DND-41 (cell line): ENCODE measurements around the gene RTN4RL1.

Experiments
- EZH2 ChIP-seq: IDR thresholded peaks from 3 replicates; pipeline ENCODE4 v1.6.1; 2012; ENCODE audit warnings: borderline replicate concordance, low read depth, mild to moderate bottlenecking, moderate library complexity, low read length, inconsistent platforms; ENCODE audit not compliant: severe bottlenecking
- TF ChIP-seq, protein P1 (sequence below): IDR thresholded peaks from 2 replicates; pipeline ENCODE4 v1.5.1; 2012; ENCODE audit warnings: borderline replicate concordance, low read length, moderate library complexity, mild to moderate bottlenecking; ENCODE audit not compliant: poor library complexity, severe bottlenecking; ENCODE audit errors: extremely low read depth

DNA sequence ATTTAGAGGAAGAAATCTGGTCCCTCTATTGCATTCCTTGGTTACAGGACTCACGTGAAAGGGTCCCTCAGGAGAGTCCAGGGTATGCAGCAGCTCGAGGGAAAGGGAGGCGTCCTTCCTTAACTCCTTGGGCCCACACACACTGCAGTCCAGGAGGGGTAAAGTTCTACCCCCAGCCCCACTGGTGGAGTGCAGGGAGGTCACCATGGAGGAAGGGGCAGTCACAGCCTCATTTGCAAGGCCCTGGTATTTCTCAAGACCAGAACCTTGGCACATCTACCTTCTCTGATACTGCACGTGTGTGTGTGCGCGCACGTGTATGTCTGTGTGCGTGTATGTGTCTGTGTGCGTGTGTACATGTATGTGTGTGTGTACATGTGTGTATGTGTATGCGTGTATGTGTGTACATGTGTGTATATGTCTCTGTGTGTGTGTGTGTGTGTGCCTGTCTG, 40.8 kb upstream of the RTN4RL1 start:
- TF ChIP-seq, protein P1, sequence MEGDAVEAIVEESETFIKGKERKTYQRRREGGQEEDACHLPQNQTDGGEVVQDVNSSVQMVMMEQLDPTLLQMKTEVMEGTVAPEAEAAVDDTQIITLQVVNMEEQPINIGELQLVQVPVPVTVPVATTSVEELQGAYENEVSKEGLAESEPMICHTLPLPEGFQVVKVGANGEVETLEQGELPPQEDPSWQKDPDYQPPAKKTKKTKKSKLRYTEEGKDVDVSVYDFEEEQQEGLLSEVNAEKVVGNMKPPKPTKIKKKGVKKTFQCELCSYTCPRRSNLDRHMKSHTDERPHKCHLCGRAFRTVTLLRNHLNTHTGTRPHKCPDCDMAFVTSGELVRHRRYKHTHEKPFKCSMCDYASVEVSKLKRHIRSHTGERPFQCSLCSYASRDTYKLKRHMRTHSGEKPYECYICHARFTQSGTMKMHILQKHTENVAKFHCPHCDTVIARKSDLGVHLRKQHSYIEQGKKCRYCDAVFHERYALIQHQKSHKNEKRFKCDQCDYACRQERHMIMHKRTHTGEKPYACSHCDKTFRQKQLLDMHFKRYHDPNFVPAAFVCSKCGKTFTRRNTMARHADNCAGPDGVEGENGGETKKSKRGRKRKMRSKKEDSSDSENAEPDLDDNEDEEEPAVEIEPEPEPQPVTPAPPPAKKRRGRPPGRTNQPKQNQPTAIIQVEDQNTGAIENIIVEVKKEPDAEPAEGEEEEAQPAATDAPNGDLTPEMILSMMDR = no peak
- TF ChIP-seq EZH2 = no peak
